Tibial nerve (tissue), 3 donors: ENCODE measurements around the gene RAB40A.

Source experiments
- CTCF ChIP-seq, 5 experiments: fragments of 200-600 bp in 3 of 5; fragments of 450-650 bp in 2 of 5; sonication (generic) in 3 of 5; IDR thresholded peaks; one replicate each; pipeline ENCODE4 v1.5.1; 2016 to 2019; ENCODE audit warnings: antibody characterized with exemption in 5 of 5, mild to moderate bottlenecking in 3 of 5, moderate library complexity in 2 of 5
- POLR2A ChIP-seq, 2 donors: fragments of 450-650 bp; IDR thresholded peaks; one replicate each; pipeline ENCODE4 v1.6.1; 2017; ENCODE audit warnings: antibody characterized with exemption in 2 of 2, mild to moderate bottlenecking in 2 of 2, moderate library complexity in 2 of 2

- no peak for TF ChIP-seq POLR2A (IDR thresholded peaks at IDR 0.05)
- no peak for TF ChIP-seq CTCF (IDR thresholded peaks at IDR 0.05)
These were observed 35.6 kb upstream of the RAB40A start for GRCh38 chrX:103554687-103555424.
